B cell (primary cell): Measurements from ENCODE around the gene LMAN1L.

Experiments used
- EZH2 ChIP-seq: IDR thresholded peaks from 2 replicates; pipeline ENCODE4 v1.6.1; 2012; ENCODE audit warnings: borderline replicate concordance, low read depth, mild to moderate bottlenecking, moderate library complexity, low read length; ENCODE audit not compliant: insufficient read depth, poor library complexity, severe bottlenecking
- TF ChIP-seq, protein P1 (sequence below): fragments of 200-600 bp; IDR thresholded peaks from one replicate; pipeline ENCODE4 v1.8.0; 2022; ENCODE audit warnings: antibody characterized with exemption, mild to moderate bottlenecking

DNA sequence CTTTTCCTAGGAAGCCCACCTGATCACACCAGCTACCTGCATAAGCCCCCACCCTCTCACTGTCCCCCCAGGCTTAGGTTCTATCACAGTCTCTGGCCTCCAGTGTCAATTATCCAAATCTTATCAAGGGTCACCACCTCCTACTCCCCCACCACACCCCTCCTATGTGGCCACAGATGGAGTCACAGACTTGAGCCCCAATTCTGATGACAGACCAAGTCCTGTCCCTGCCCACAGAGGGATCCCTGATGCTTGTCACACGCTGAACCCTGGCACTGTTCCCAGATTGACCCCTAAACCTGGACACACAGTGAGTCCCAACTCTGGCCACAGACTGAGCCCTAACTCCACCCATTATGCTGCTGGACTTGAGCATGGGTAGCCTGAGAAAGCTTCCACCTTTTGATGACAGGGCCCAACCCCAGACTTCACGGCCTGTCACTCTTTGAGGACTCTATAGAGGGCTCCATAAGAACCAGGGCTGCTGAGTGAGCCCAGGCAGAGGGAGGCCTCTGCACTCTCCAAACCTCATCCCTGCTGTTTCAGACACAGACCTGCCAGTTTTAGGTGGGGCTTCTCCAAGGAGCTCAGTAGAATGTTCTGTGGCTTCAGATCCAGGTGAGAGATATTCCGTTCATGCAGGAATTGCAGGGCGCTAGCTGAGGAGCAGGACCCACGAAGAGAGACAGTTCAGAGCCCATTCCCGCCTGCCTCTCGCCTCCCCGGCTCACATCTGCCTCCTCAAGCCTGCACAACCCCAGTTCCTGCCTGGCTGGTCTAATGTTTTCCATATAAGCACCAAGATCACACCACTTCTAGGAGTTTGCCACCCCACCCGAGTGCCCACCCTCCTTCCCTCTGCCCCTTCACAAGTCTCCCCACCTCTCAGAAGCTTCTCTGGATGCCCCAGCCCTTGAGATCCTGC is 28.5 kb downstream of the LMAN1L start:
- TF ChIP-seq, protein P1, sequence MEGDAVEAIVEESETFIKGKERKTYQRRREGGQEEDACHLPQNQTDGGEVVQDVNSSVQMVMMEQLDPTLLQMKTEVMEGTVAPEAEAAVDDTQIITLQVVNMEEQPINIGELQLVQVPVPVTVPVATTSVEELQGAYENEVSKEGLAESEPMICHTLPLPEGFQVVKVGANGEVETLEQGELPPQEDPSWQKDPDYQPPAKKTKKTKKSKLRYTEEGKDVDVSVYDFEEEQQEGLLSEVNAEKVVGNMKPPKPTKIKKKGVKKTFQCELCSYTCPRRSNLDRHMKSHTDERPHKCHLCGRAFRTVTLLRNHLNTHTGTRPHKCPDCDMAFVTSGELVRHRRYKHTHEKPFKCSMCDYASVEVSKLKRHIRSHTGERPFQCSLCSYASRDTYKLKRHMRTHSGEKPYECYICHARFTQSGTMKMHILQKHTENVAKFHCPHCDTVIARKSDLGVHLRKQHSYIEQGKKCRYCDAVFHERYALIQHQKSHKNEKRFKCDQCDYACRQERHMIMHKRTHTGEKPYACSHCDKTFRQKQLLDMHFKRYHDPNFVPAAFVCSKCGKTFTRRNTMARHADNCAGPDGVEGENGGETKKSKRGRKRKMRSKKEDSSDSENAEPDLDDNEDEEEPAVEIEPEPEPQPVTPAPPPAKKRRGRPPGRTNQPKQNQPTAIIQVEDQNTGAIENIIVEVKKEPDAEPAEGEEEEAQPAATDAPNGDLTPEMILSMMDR = no peak
- TF ChIP-seq EZH2 = no peak
